Left renal pelvis (tissue), 4 donors: Measurements from ENCODE around the gene MLLT1. TPM values are rescaled to one million over a fixed set of nuclear protein-coding genes. Genes with fewer than 3 reads are reported as not detected.

Experiments used
- DNase-seq, 4 donors: peaks; one replicate each; pipeline ENCODE4 v3.0.0-alpha.2; 2013; ENCODE audit warnings: low read depth in 4 of 4, low spot score in 3 of 4
- polyA plus RNA-seq, 4 donors: library from polyadenylated mRNA; unstranded; fragments of 120-200 nt; gene quantifications; one replicate each; pipeline ENCODE4 v1.2.1, GENCODE V29; 2013; ENCODE audit not compliant: insufficient read length in 4 of 4

The MLLT1 gene
- polyA plus RNA-seq, 4 donors, result 72.5 to 118 (median 76.5) TPM

- DNase-seq, result no peak
Observed at GRCh38 chr19:6260912-6261650, 18.7 kb downstream of the MLLT1 start.

- DNase-seq, result no peak
Observed at GRCh38 chr19:6260376-6260775, 19.4 kb downstream of the MLLT1 start.

GRCh38 chr19:6259312-6259861 is 20.4 kb downstream of the MLLT1 start:
- DNase-seq, result no peak

GRCh38 chr19:6258812-6259311 is 20.9 kb downstream of the MLLT1 start:
- no peak for DNase-seq

- DNase-seq, result no peak
Observed at GRCh38 chr19:6253954-6254733, 25.6 kb downstream of the MLLT1 start.

- no peak for DNase-seq
Observed at GRCh38 chr19:6252066-6252465, 27.7 kb downstream of the MLLT1 start.

- no peak for DNase-seq
Observed at GRCh38 chr19:6250909-6251308, 28.9 kb downstream of the MLLT1 start.

GRCh38 chr19:6250024-6250615 is 29.7 kb downstream of the MLLT1 start:
- no peak for DNase-seq

- no peak for DNase-seq
Observed at GRCh38 chr19:6249296-6249695, 30.5 kb downstream of the MLLT1 start.

- DNase-seq, result no peak
Observed at GRCh38 chr19:6248844-6249243, 30.9 kb downstream of the MLLT1 start.

- DNase-seq, result no peak
Observed at GRCh38 chr19:6248341-6248740, 31.4 kb downstream of the MLLT1 start.

- no peak for DNase-seq
Observed at GRCh38 chr19:6247007-6247288, 32.8 kb downstream of the MLLT1 start.

GRCh38 chr19:6246174-6247006 is 33.4 kb downstream of the MLLT1 start:
- DNase-seq, result no peak

- no peak for DNase-seq
Observed at GRCh38 chr19:6242677-6243076, 37.1 kb downstream of the MLLT1 start.

GRCh38 chr19:6241680-6242377 is 37.9 kb downstream of the MLLT1 start:
- DNase-seq, result no peak

GRCh38 chr19:6241056-6241455 is 38.7 kb downstream of the MLLT1 start:
- no peak for DNase-seq

- DNase-seq, result no peak
Observed at GRCh38 chr19:6239871-6240676, 39.7 kb downstream of the MLLT1 start.

- no peak for DNase-seq
Observed at GRCh38 chr19:6239401-6239844, 40.4 kb downstream of the MLLT1 start.

GRCh38 chr19:6238643-6239281 is 41.0 kb downstream of the MLLT1 start:
- no peak for DNase-seq
